GM23338 (cell line): Measurements from ENCODE around the gene AFF3. TPM values are rescaled to one million over a fixed set of nuclear protein-coding genes. Genes with fewer than 3 reads are reported as not detected.

ENCODE experiments used
- ATAC-seq: fragments of 200-7000 bp; cut with Tn5 transposase; 3 replicates; pipeline ENCODE4 v1.9.1; 2020
- DNase-seq: peaks from one replicate; pipeline ENCODE4 v3.0.0-alpha.2; 2015; ENCODE audit warnings: low spot score
- H2AFZ ChIP-seq: fragments of 200-600 bp; sonication (generic); 2 replicates; pipeline ENCODE4 v1.8.0; 2016; ENCODE audit warnings: antibody characterized with exemption, mild to moderate bottlenecking, moderate library complexity
- H3F3A ChIP-seq: fragments of 200-600 bp; sonication (generic); replicated peaks from 2 replicates; pipeline ENCODE4 v1.8.0; 2017; ENCODE audit warnings: antibody characterized with exemption, mixed run types, low read depth
- H3K27ac ChIP-seq: fragments of 200-600 bp; sonication (generic); 2 replicates; pipeline ENCODE4 v1.6.1; 2016; ENCODE audit warnings: low read depth
- H3K27me3 ChIP-seq: fragments of 200-600 bp; sonication (generic); 2 replicates; pipeline ENCODE4 v1.8.0; 2016; ENCODE audit warnings: mild to moderate bottlenecking, mixed run types, moderate library complexity; ENCODE audit not compliant: insufficient read depth
- H3K36me3 ChIP-seq: fragments of 200-600 bp; sonication (generic); 2 replicates; pipeline ENCODE4 v1.8.0; 2016; ENCODE audit warnings: mild to moderate bottlenecking; ENCODE audit not compliant: insufficient read depth
- H3K4me1 ChIP-seq: fragments of 200-600 bp; sonication (generic); 2 replicates; pipeline ENCODE4 v1.8.0; 2016; ENCODE audit warnings: mild to moderate bottlenecking, moderate library complexity; ENCODE audit not compliant: insufficient read depth
- H3K4me2 ChIP-seq: fragments of 200-600 bp; sonication (generic); 2 replicates; pipeline ENCODE4 v1.7.1; 2017; ENCODE audit warnings: mixed run types
- H3K4me3 ChIP-seq: fragments of 200-600 bp; sonication (generic); 2 replicates; pipeline ENCODE4 v1.6.1; 2016; ENCODE audit warnings: mixed run types
- H3K79me2 ChIP-seq: fragments of 200-600 bp; sonication (generic); replicated peaks from 2 replicates; pipeline ENCODE4 v1.8.0; 2017; ENCODE audit warnings: mild to moderate bottlenecking; ENCODE audit not compliant: insufficient read depth
- H3K9me2 ChIP-seq: fragments of 200-600 bp; sonication (generic); 2 replicates; pipeline ENCODE4 v1.8.0; 2017; ENCODE audit not compliant: insufficient read depth
- H4K20me1 ChIP-seq: fragments of 200-600 bp; sonication (generic); replicated peaks from 2 replicates; pipeline ENCODE4 v1.8.0; 2017; ENCODE audit warnings: mild to moderate bottlenecking; ENCODE audit not compliant: insufficient read depth
- H3K27ac Mint-ChIP-seq: 2 replicates; pipeline ENCODE4 v1.8.0; 2020; ENCODE audit warnings: inconsistent platforms, mild to moderate bottlenecking, moderate library complexity, mixed read lengths
- H3K27me3 Mint-ChIP-seq: 3 replicates; pipeline ENCODE4 v1.8.0; 2022; ENCODE audit warnings: low read depth, mild to moderate bottlenecking, moderate library complexity, mixed read lengths, inconsistent platforms; ENCODE audit not compliant: insufficient read depth, poor library complexity
- H3K36me3 Mint-ChIP-seq: 3 replicates; pipeline ENCODE4 v1.8.0; 2021; ENCODE audit warnings: low read depth, mild to moderate bottlenecking, inconsistent platforms, moderate library complexity, mixed read lengths
- H3K4me1 Mint-ChIP-seq: 3 replicates; pipeline ENCODE4 v1.8.0; 2020; ENCODE audit warnings: mild to moderate bottlenecking, inconsistent platforms, mixed read lengths
- H3K4me3 Mint-ChIP-seq: 3 replicates; pipeline ENCODE4 v1.8.0; 2021; ENCODE audit warnings: moderate library complexity, mild to moderate bottlenecking, inconsistent platforms, mixed read lengths
- H3K9me3 Mint-ChIP-seq: 3 replicates; pipeline ENCODE4 v1.8.0; 2020; ENCODE audit warnings: moderate library complexity, mild to moderate bottlenecking, inconsistent platforms, mixed read lengths
- CREB1 ChIP-seq: fragments of 250-450 bp; sonication (Bioruptor Pico); IDR thresholded peaks from 2 replicates; pipeline ENCODE4 v1.5.0; 2020; ENCODE audit warnings: low read depth, mild to moderate bottlenecking, moderate library complexity
- ETS1 ChIP-seq: IDR thresholded peaks from 2 replicates; pipeline ENCODE4 v1.6.1; 2016; ENCODE audit warnings: antibody characterized with exemption
- EZH2 ChIP-seq: fragments of 200-600 bp; sonication (generic); IDR thresholded peaks from one replicate; pipeline ENCODE4 v1.8.0; 2017; ENCODE audit warnings: antibody characterized with exemption, mild to moderate bottlenecking, low read depth; ENCODE audit not compliant: unreplicated experiment
- EZH2phosphoT487 ChIP-seq: fragments of 200-600 bp; sonication (generic); IDR thresholded peaks from one replicate; pipeline ENCODE4 v1.8.1; 2018; ENCODE audit warnings: antibody characterized with exemption; ENCODE audit not compliant: unreplicated experiment
- JUNB ChIP-seq: IDR thresholded peaks from one replicate; pipeline ENCODE4 v1.6.1; 2016; ENCODE audit warnings: antibody characterized with exemption; ENCODE audit not compliant: unreplicated experiment
- NANOG ChIP-seq: IDR thresholded peaks from 2 replicates; pipeline ENCODE4 v1.6.1; 2016; ENCODE audit warnings: antibody characterized with exemption, borderline replicate concordance
- POLR2AphosphoS5 ChIP-seq: IDR thresholded peaks from 2 replicates; pipeline ENCODE4 v1.6.1; 2016; ENCODE audit warnings: antibody characterized with exemption, low read depth
- REST ChIP-seq: IDR thresholded peaks from one replicate; pipeline ENCODE4 v1.6.1; 2018; ENCODE audit warnings: antibody characterized with exemption; ENCODE audit not compliant: unreplicated experiment
- STAT1 ChIP-seq: IDR thresholded peaks from one replicate; pipeline ENCODE4 v1.6.1; 2016; ENCODE audit warnings: antibody characterized with exemption; ENCODE audit not compliant: unreplicated experiment
- ZNF114 ChIP-seq: fragments of 250-450 bp; sonication (Bioruptor Pico); IDR thresholded peaks from 2 replicates; pipeline ENCODE4 v1.5.0; 2020; ENCODE audit warnings: mild to moderate bottlenecking, moderate library complexity
- ZNF331 ChIP-seq: fragments of 250-450 bp; sonication (Bioruptor Pico); IDR thresholded peaks from 2 replicates; pipeline ENCODE4 v1.5.0; 2020; ENCODE audit warnings: low read depth, mild to moderate bottlenecking, moderate library complexity
- polyA plus RNA-seq: library from polyadenylated mRNA; unstranded; fragments of >200 nt; fragmentation: Nextera tagmentation; extraction: Ambion mirVana; gene quantifications from 2 replicates; pipeline ENCODE4 v1.2.1, GENCODE V29; 2016
- total RNA-seq: library from RNA; depleted of rRNA; stranded (reverse); fragments of >200 nt; shearing (Covaris generic); gene quantifications from 2 replicates; pipeline ENCODE4 v1.2.3, GENCODE V29; 2014
- TF ChIP-seq, protein P1 (sequence below), 2 experiments: fragments of 200-600 bp in 1 of 2; sonication (generic) in 1 of 2; conservative IDR thresholded peaks; 2 replicates each; pipeline versions ENCODE4 v1.5.1 to v1.6.1; 2016 to 2017; ENCODE audit warnings: antibody characterized with exemption in 2 of 2, low read depth in 2 of 2, mild to moderate bottlenecking in 2 of 2, moderate library complexity in 1 of 2
- TF ChIP-seq, protein P2 (sequence below): fragments of 250-450 bp; sonication (Bioruptor Pico); IDR thresholded peaks from 2 replicates; pipeline ENCODE4 v1.5.0; 2020; ENCODE audit warnings: mild to moderate bottlenecking, moderate library complexity

Gene AFF3
- total and polyA plus RNA-seq, 2 experiments from 2014 or later = 0.73 to 1.4 TPM

GRCh38 chr2:99697811-99698568 is 444.4 kb downstream of the AFF3 start (continued):
- TF ChIP-seq, protein P1, sequence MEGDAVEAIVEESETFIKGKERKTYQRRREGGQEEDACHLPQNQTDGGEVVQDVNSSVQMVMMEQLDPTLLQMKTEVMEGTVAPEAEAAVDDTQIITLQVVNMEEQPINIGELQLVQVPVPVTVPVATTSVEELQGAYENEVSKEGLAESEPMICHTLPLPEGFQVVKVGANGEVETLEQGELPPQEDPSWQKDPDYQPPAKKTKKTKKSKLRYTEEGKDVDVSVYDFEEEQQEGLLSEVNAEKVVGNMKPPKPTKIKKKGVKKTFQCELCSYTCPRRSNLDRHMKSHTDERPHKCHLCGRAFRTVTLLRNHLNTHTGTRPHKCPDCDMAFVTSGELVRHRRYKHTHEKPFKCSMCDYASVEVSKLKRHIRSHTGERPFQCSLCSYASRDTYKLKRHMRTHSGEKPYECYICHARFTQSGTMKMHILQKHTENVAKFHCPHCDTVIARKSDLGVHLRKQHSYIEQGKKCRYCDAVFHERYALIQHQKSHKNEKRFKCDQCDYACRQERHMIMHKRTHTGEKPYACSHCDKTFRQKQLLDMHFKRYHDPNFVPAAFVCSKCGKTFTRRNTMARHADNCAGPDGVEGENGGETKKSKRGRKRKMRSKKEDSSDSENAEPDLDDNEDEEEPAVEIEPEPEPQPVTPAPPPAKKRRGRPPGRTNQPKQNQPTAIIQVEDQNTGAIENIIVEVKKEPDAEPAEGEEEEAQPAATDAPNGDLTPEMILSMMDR (conservative IDR thresholded peaks at IDR 0.05; ENCODE audit: low read depth in 2 of 2) = no peak
- TF ChIP-seq ZNF331 (no peak), POLR2AphosphoS5 (no peak), STAT1 (no peak), EZH2phosphoT487 (no peak), EZH2 (no peak), ZNF114 (CRISPR knock-in tag) (no peak)

DNA sequence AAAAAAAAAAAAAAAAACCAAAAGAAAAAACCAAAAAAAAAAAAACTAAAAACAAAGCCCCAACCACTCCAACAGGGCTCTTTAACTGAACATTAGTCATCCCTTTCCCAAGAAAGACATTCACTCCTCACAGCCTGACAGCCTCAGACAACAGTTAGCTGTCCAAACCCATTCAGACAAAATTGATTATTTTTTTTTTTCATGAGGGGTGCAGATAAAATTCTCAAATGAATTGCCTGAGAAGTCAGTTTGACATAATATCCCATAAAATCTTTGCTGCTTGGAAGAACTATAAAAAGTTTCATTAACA is 446.5 kb downstream of the AFF3 start:
- no peak overlapping the region for H3K4me2 ChIP-seq
- no peaks in the 10 kb centered on the region for H3K27me3 Mint-ChIP-seq
- DNase-seq (no peak), ATAC-seq (no peak)
- no peak overlapping the region for H3K4me3 Mint-ChIP-seq
- no peaks in the 10 kb centered on the region for H3F3A ChIP-seq
- H3K27ac ChIP-seq = no peak overlapping the region
- H3K27me3 ChIP-seq = no peaks in the 10 kb centered on the region
- H3K4me1 Mint-ChIP-seq = no peaks in the 10 kb centered on the region
- no peak overlapping the region for H3K4me3 ChIP-seq
- H3K36me3 Mint-ChIP-seq = no peaks in the 10 kb centered on the region
- no peak overlapping the region for H3K27ac Mint-ChIP-seq
- H3K36me3 ChIP-seq = no peaks in the 10 kb centered on the region
- H4K20me1 ChIP-seq = no peaks in the 10 kb centered on the region
- H3K9me3 Mint-ChIP-seq = no peaks in the 10 kb centered on the region
- H3K4me1 ChIP-seq = no peaks in the 10 kb centered on the region
- 0 out of 2 replicates have a peak, but pooled peaks cover 6% of the 10 kb centered on the region for H3K9me2 ChIP-seq
- H3K79me2 ChIP-seq = no peaks in the 10 kb centered on the region
- no peak overlapping the region for H2AFZ ChIP-seq
- TF ChIP-seq ZNF114 (CRISPR knock-in tag) (no peak), ETS1 (no peak), CREB1 (no peak), EZH2phosphoT487 (no peak), EZH2 (no peak), NANOG (no peak), REST (no peak), STAT1 (no peak), JUNB (no peak)
- TF ChIP-seq, protein P2, sequence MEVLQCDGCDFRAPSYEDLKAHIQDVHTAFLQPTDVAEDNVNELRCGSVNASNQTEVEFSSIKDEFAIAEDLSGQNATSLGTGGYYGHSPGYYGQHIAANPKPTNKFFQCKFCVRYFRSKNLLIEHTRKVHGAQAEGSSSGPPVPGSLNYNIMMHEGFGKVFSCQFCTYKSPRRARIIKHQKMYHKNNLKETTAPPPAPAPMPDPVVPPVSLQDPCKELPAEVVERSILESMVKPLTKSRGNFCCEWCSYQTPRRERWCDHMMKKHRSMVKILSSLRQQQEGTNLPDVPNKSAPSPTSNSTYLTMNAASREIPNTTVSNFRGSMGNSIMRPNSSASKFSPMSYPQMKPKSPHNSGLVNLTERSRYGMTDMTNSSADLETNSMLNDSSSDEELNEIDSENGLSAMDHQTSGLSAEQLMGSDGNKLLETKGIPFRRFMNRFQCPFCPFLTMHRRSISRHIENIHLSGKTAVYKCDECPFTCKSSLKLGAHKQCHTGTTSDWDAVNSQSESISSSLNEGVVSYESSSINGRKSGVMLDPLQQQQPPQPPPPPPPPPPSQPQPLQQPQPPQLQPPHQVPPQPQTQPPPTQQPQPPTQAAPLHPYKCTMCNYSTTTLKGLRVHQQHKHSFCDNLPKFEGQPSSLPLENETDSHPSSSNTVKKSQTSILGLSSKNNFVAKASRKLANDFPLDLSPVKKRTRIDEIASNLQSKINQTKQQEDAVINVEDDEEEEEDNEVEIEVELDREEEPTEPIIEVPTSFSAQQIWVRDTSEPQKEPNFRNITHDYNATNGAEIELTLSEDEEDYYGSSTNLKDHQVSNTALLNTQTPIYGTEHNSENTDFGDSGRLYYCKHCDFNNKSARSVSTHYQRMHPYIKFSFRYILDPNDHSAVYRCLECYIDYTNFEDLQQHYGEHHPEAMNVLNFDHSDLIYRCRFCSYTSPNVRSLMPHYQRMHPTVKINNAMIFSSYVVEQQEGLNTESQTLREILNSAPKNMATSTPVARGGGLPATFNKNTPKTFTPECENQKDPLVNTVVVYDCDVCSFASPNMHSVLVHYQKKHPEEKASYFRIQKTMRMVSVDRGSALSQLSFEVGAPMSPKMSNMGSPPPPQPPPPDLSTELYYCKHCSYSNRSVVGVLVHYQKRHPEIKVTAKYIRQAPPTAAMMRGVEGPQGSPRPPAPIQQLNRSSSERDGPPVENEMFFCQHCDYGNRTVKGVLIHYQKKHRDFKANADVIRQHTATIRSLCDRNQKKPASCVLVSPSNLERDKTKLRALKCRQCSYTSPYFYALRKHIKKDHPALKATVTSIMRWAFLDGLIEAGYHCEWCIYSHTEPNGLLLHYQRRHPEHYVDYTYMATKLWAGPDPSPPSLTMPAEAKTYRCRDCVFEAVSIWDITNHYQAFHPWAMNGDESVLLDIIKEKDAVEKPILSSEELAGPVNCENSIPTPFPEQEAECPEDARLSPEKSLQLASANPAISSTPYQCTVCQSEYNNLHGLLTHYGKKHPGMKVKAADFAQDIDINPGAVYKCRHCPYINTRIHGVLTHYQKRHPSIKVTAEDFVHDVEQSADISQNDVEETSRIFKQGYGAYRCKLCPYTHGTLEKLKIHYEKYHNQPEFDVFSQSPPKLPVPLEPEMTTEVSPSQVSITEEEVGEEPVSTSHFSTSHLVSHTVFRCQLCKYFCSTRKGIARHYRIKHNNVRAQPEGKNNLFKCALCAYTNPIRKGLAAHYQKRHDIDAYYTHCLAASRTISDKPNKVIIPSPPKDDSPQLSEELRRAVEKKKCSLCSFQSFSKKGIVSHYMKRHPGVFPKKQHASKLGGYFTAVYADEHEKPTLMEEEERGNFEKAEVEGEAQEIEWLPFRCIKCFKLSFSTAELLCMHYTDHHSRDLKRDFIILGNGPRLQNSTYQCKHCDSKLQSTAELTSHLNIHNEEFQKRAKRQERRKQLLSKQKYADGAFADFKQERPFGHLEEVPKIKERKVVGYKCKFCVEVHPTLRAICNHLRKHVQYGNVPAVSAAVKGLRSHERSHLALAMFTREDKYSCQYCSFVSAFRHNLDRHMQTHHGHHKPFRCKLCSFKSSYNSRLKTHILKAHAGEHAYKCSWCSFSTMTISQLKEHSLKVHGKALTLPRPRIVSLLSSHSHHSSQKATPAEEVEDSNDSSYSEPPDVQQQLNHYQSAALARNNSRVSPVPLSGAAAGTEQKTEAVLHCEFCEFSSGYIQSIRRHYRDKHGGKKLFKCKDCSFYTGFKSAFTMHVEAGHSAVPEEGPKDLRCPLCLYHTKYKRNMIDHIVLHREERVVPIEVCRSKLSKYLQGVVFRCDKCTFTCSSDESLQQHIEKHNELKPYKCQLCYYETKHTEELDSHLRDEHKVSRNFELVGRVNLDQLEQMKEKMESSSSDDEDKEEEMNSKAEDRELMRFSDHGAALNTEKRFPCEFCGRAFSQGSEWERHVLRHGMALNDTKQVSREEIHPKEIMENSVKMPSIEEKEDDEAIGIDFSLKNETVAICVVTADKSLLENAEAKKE = no peak
